NK-92 (cell line): ENCODE results near the gene EEF1A1.
"Not testable (repeated sequence)": the region's sequence is repeated elsewhere in the genome, so short reads cannot be mapped to it uniquely, and the experiment has no call there.

Source experiments
- DNase-seq: peaks from one replicate; lab custom pipeline; 2025; ENCODE audit not compliant: unreplicated experiment; lab: John Stamatoyannopoulos, UW

EEF1A1 gene

GRCh38 chr6:73538116-73538779 is 17.4 kb upstream of the EEF1A1 start:
- no peak for DNase-seq

GRCh38 chr6:73537677-73538076 is 16.8 kb upstream of the EEF1A1 start:
- no peak for DNase-seq

GRCh38 chr6:73534628-73535027 is 13.8 kb upstream of the EEF1A1 start:
- DNase-seq: no peak

GRCh38 chr6:73532293-73532692 is 11.5 kb upstream of the EEF1A1 start:
- no peak for DNase-seq

- DNase-seq: no peak
Observed at GRCh38 chr6:73528897-73529296, 8.1 kb upstream of the EEF1A1 start.

- no peak for DNase-seq
Observed at GRCh38 chr6:73525546-73526330, 4.9 kb upstream of the EEF1A1 start.

- no peak for DNase-seq
Observed at GRCh38 chr6:73523434-73524123, 2.7 kb upstream of the EEF1A1 start.

- DNase-seq: no peak
Observed at GRCh38 chr6:73521351-73521985, 636 bp upstream of the EEF1A1 start.

- no peak for DNase-seq
Observed at GRCh38 chr6:73519926-73520687, 725 bp downstream of the EEF1A1 start.

GRCh38 chr6:73518982-73519881 is 1.6 kb downstream of the EEF1A1 start:
- DNase-seq: not testable (repeated sequence)

- DNase-seq: not testable (repeated sequence)
Observed at GRCh38 chr6:73518100-73518981, 2.5 kb downstream of the EEF1A1 start.

- no peak for DNase-seq
Observed at GRCh38 chr6:73516514-73517489, 4.0 kb downstream of the EEF1A1 start.

- no peak for DNase-seq
Observed at GRCh38 chr6:73515204-73515655, 5.6 kb downstream of the EEF1A1 start.

- DNase-seq: no peak
Observed at GRCh38 chr6:73514746-73515110, 6.1 kb downstream of the EEF1A1 start.

- DNase-seq: no peak
Observed at GRCh38 chr6:73513496-73513854, 7.4 kb downstream of the EEF1A1 start.

GRCh38 chr6:73511796-73512195 is 9.0 kb downstream of the EEF1A1 start:
- DNase-seq: no peak

GRCh38 chr6:73509851-73510250 is 11.0 kb downstream of the EEF1A1 start:
- DNase-seq: no peak

GRCh38 chr6:73508776-73509175 is 12.1 kb downstream of the EEF1A1 start:
- DNase-seq: no peak
